NB4 (cell line): ENCODE data around the gene RNU1-1.
A peak's percentile ranks its signal among the peaks of the same experiment; 100 is the strongest.
"Not testable (repeated sequence)": the region's sequence is repeated elsewhere in the genome, so short reads cannot be mapped to it uniquely, and the experiment has no call there.

Experiments used
- CTCF ChIP-seq: IDR thresholded peaks from one replicate; pipeline ENCODE4 v1.5.1; 2012; ENCODE audit warnings: low read depth, low read length
- MAX ChIP-seq: IDR thresholded peaks from 2 replicates; pipeline ENCODE4 v1.6.1; 2011; ENCODE audit warnings: low read depth, low read length
- MYC ChIP-seq: IDR thresholded peaks from 2 replicates; pipeline ENCODE4 v1.6.1; 2011; ENCODE audit warnings: low read depth, low read length
- POLR2A ChIP-seq: IDR thresholded peaks from 2 replicates; pipeline ENCODE4 v1.6.1; 2011; ENCODE audit warnings: mild to moderate bottlenecking; ENCODE audit not compliant: insufficient read length; ENCODE audit errors: extremely low read depth

DNA sequence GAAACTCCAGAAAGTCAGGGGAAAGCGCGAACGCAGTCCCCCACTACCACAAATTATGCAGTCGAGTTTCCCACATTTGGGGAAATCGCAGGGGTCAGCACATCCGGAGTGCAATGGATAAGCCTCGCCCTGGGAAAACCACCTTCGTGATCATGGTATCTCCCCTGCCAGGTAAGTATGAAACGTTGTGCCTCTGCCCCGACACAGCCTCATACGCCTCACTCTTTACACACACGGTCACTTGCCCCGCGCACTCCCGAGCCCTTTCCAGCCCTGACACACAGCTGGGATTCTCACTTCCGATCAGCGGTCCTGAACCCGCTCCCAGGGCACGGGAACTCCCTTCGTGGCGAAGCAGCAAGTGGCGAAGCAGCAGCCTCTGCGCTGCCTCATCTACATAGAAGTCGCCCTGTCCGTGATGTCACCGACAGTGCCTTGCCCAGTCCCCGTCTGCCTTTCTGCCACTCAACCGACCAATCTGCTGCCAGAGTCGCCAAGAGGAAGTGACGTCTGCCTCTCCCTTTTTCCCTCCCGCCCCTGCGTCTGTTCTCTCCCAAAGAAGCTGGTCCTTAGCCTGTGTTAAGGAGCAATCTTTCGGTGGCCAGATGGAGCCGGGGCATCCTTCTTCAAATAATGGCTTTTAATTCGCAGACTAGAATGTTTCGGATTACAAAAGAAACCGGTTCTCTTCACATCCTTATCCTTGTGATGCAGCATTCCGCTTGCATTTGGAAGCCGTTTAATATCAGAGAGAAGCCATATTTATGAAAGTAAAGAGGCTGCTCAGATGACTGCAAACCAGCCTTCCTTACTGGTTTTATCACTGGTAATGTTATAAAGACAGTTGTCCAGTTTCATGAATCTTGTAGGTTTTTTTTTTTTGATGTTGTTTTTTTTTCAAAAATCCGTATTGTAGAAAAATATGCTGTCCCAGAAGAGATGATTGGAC lies at the start of gene RNU1-1:
- TF ChIP-seq CTCF, MAX, MYC: not testable (repeated sequence)
- TF ChIP-seq POLR2A, result peak; percentile 50
